ENCODE measurements around the gene COQ3. TPM values are rescaled to one million over a fixed set of nuclear protein-coding genes. Genes with fewer than 3 reads are reported as not detected.

COQ3 gene, protein sequence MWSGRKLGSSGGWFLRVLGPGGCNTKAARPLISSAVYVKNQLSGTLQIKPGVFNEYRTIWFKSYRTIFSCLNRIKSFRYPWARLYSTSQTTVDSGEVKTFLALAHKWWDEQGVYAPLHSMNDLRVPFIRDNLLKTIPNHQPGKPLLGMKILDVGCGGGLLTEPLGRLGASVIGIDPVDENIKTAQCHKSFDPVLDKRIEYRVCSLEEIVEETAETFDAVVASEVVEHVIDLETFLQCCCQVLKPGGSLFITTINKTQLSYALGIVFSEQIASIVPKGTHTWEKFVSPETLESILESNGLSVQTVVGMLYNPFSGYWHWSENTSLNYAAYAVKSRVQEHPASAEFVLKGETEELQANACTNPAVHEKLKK
- total RNA-seq, result 4.8 and 4.9 TPM in 2 replicates
- long read RNA-seq, transcript COQ3-201 (7 exons, 1,335 nt), result major isoform, 19 of 33 reads
- long read RNA-seq, partial matches to known transcripts, result 1 of 33 reads
- long read RNA-seq, other reads (novel, unspliced or antisense), result 13 of 33 reads

DNA sequence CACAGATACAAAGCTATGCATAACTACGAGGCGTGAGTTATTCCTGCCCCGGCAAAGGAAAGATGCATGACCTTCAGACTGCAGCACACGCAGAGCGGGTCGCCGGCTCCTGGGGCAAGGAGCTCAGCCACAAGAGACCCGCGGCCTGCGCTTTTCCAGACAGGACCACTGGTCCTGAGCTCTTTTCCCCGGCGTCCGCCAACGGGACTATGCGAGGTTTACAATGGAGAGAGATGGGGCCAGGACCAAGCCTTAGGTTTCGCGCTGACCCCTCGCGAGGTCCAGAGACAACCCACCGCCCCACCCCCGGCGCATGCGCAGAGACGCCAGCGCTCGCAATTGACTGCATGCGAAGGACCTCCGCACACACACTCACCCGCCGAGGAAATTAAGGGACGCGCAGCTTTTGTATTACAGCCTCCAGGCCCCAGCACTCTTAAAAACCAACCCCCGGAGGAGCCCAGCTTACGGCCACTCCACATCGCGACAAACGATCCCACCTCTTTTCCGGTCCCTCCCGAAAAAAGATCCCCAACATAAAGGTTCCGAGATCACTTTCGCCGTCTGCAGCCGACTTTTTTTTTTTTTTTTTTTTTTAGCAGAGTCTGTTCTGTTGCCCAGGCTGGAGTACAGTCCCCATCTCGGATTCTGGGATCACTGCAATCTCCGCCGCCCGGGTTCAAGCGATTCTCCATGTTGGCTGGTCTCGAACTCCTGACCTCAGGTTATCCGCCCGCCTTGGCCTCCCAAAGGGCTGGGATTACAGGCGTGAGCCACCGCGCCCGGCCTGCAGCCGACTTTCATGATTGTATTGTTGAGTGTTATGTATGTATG lies at the start of gene COQ3:
COQ3 (minus strand) TSS at position 498 of the 834 bp plus-strand sequence; CDS start at position 482, 16 bp downstream.
- Mint-ChIP-seq H3K36me3 (ENCODE audit: unreplicated experiment) (peaks cover 5% of the 10 kb centered on the region), H3K27me3 (ENCODE audit: unreplicated experiment) (no peaks in the 10 kb centered on the region), H3K4me1 (ENCODE audit: unreplicated experiment) (peaks cover 11% of the 10 kb centered on the region), H3K9me3 (ENCODE audit: unreplicated experiment) (no peaks in the 10 kb centered on the region), H3K4me3 (ENCODE audit: unreplicated experiment) (peak within 1 kb of the TSS; percentile 97), H3K27ac (ENCODE audit: unreplicated experiment) (peak within 1 kb of the TSS; percentile 99)
- DNase-seq (ENCODE audit: extremely low spot score, unreplicated experiment), result peak; percentile 94
- TF ChIP-seq, protein P1, sequence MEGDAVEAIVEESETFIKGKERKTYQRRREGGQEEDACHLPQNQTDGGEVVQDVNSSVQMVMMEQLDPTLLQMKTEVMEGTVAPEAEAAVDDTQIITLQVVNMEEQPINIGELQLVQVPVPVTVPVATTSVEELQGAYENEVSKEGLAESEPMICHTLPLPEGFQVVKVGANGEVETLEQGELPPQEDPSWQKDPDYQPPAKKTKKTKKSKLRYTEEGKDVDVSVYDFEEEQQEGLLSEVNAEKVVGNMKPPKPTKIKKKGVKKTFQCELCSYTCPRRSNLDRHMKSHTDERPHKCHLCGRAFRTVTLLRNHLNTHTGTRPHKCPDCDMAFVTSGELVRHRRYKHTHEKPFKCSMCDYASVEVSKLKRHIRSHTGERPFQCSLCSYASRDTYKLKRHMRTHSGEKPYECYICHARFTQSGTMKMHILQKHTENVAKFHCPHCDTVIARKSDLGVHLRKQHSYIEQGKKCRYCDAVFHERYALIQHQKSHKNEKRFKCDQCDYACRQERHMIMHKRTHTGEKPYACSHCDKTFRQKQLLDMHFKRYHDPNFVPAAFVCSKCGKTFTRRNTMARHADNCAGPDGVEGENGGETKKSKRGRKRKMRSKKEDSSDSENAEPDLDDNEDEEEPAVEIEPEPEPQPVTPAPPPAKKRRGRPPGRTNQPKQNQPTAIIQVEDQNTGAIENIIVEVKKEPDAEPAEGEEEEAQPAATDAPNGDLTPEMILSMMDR (IDR thresholded peaks at IDR 0.05), result no peak

DNA sequence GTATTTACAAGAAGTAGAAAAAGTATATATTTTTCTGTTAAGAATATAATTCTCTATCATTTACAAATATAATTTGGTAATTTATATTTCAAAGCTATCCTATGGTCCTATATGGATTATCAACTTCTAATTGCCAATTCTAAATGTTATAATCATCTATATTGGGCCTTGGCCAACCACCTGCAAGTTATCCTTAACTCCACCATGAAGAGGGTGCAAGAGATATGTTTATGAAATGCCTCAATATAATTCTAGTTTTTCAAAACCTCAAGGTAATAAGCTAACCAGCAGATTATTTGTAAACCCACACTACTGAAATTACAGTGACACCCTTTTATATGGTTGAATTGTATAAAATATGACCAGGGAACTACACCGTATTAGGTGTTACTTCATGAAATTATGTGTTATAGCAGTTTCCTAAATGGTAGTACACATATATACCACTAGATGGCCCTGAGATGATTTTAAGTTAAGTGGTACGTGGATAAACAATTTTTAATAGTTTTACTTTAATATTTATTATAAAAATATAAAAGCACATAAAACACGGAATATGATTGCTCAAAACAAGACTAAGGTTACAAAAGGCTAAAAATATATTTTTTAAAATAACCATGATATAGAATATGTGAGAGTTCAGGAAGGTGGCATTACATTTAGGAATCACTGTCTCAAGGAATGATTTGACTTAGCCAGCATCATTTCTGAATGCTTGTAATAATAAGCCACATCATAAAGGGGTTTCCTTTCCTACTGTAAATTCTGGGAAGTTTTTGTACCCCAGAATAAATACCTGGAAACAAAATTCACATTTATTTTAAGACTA lies 40.9 kb upstream of the COQ3 start:
- Mint-ChIP-seq H3K4me3 (ENCODE audit: unreplicated experiment) (no peak overlapping the region), H3K9me3 (ENCODE audit: unreplicated experiment) (no peaks in the 10 kb centered on the region), H3K27ac (ENCODE audit: unreplicated experiment) (no peak overlapping the region), H3K27me3 (ENCODE audit: unreplicated experiment) (no peaks in the 10 kb centered on the region), H3K4me1 (ENCODE audit: unreplicated experiment) (no peaks in the 10 kb centered on the region), H3K36me3 (ENCODE audit: unreplicated experiment) (peaks cover 11% of the 10 kb centered on the region)
- TF ChIP-seq, protein P1 (IDR thresholded peaks at IDR 0.05), result peak; percentile 65
- DNase-seq (ENCODE audit: extremely low spot score, unreplicated experiment), result no peak

DNA sequence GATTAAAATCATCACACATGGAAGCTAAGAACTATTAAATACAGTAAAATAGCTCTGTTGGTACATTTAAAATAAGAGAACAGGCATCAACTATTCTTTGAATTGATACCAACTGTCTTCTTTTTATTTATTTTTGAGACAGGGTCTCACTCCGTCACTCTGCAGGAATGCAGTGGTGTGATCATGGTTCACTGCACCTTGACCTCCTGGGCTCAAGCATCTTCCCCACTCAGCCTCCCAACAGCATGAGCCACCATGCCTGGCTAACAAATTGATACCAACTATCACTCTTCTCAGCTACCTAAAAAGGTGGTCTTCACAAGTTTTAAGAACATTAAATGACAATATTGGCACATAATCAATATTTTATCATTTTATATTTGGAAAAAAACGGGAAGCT lies 38.9 kb upstream of the COQ3 start:
- no peak overlapping the region for H3K4me3 Mint-ChIP-seq (ENCODE audit: unreplicated experiment)
- H3K27me3 Mint-ChIP-seq (ENCODE audit: unreplicated experiment), result no peaks in the 10 kb centered on the region
- TF ChIP-seq, protein P1 (IDR thresholded peaks at IDR 0.05), result no peak
- DNase-seq (ENCODE audit: extremely low spot score, unreplicated experiment), result no peak
- no peaks in the 10 kb centered on the region for H3K9me3 Mint-ChIP-seq (ENCODE audit: unreplicated experiment)
- H3K4me1 Mint-ChIP-seq (ENCODE audit: unreplicated experiment), result no peaks in the 10 kb centered on the region
- peaks cover 8% of the 10 kb centered on the region for H3K36me3 Mint-ChIP-seq (ENCODE audit: unreplicated experiment)
- H3K27ac Mint-ChIP-seq (ENCODE audit: unreplicated experiment), result no peak overlapping the region

DNA sequence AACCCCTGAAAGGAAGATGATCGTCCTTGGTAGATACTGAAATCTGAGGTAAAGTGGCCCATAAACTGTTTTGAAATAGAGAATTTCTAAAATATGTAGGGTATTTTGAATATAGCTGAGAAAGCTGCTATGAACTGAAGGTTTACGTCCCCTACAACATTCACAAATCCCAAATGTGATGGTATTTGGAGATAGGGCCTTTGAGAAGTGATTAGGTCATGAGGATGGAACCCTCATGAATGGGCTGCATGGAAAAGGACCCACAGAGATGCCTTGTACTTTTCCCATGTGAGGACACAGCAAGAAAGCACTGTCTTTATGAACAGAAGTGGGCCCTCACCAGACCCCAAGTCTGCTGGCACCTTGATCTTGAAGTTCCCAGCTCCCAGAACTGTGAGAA lies 37.9 kb upstream of the COQ3 start:
- Mint-ChIP-seq H3K27me3 (ENCODE audit: unreplicated experiment) (no peaks in the 10 kb centered on the region), H3K4me1 (ENCODE audit: unreplicated experiment) (peaks cover 8% of the 10 kb centered on the region), H3K36me3 (ENCODE audit: unreplicated experiment) (peaks cover 8% of the 10 kb centered on the region), H3K9me3 (ENCODE audit: unreplicated experiment) (no peaks in the 10 kb centered on the region), H3K4me3 (ENCODE audit: unreplicated experiment) (no peak overlapping the region), H3K27ac (ENCODE audit: unreplicated experiment) (no peak overlapping the region)
- TF ChIP-seq, protein P1 (IDR thresholded peaks at IDR 0.05), result no peak
- DNase-seq (ENCODE audit: extremely low spot score, unreplicated experiment), result no peak

Measured in osteocyte (in vitro differentiated cells).